Epithelial cell of proximal tubule (primary cell): ENCODE measurements around the gene COPE. TPM values are rescaled to one million over a fixed set of nuclear protein-coding genes. Genes with fewer than 3 reads are reported as not detected.
A peak's percentile ranks its signal among the peaks of the same experiment; 100 is the strongest.

Experiments
- DNase-seq: peaks from one replicate; pipeline ENCODE4 v3.0.0-alpha.2; 2011; ENCODE audit warnings: low read depth
- H3K4me3 ChIP-seq: 2 replicates; pipeline ENCODE4 v1.5.1; 2011; ENCODE audit warnings: low read depth, mild to moderate bottlenecking, low read length
- CTCF ChIP-seq: conservative IDR thresholded peaks from 2 replicates; pipeline ENCODE4 v1.5.1; 2012; ENCODE audit warnings: low read depth, mild to moderate bottlenecking, low read length
- total RNA-seq: library from RNA; depleted of rRNA; stranded (reverse); fragments of >200 nt; gene quantifications from 2 replicates; pipeline ENCODE4 v1.2.3, GENCODE V29; 2015

The COPE gene
- total RNA-seq, 1 donor from 2014 or later: 312 TPM

DNA sequence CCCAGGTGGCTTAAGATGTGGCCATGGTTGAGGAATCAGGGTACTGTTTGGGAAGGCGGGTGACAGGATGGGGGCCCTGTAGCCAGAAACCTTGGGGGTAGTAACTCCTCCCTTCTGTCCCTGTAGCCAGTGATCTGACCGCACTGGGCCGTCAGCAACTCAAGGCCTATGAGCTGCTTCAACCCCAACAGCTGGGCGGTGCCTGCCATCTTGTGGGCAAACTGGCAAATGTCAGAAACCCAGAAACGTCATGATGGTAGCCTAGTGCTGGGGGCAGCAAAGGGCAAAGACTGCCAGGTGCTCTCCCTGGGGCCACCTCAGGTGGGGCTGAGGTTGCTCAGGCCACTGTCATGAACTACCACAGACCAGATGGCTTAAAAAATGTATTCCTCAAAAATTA is 3.5 kb downstream of the COPE start:
- peak; percentile 57 for TF ChIP-seq CTCF
- DNase-seq: no peak
- H3K4me3 ChIP-seq: no peak overlapping the region

DNA sequence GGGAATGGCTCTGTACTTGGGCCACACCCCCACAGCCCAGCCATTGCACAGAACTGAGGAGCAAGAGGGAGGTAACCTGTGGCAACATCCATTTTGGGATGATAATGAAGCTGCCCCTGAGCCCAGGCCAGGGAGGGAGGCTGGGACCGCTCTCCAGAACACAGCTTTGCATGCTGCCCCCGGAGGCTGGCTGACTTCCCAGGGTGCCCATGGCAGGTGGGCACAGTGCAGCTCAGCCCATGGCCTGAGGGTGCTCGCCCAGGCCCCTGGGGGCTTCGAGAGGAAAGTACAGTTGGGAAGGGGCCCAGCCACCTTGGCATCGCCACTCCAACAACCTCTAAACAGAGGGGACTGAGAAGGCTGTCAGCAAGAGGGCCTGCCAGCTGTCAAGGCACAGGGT is 5.7 kb downstream of the COPE start:
- no peak for TF ChIP-seq CTCF
- no peak overlapping the region for H3K4me3 ChIP-seq
- no peak for DNase-seq

DNA sequence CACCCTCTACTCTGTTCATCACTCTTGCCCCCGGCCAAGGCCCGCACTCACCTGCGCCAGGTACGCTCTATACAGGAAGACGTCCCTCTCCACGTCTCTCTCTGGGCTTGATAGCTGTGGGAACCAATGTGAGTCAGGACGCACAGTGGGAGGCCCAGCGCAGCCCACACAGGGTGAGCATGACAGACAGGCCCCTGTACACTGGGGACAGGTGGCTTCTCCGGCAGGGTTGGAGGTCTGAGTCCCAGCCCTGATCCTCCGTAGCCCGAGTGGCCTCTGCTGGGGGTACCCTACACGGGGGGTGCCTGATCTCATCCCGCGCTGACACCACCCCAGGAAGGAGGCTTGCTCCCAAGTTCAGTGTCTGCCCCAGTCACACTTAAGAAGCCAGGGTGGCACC is 6.3 kb downstream of the COPE start:
- no peak for DNase-seq
- H3K4me3 ChIP-seq: no peak overlapping the region
- TF ChIP-seq CTCF: no peak

DNA sequence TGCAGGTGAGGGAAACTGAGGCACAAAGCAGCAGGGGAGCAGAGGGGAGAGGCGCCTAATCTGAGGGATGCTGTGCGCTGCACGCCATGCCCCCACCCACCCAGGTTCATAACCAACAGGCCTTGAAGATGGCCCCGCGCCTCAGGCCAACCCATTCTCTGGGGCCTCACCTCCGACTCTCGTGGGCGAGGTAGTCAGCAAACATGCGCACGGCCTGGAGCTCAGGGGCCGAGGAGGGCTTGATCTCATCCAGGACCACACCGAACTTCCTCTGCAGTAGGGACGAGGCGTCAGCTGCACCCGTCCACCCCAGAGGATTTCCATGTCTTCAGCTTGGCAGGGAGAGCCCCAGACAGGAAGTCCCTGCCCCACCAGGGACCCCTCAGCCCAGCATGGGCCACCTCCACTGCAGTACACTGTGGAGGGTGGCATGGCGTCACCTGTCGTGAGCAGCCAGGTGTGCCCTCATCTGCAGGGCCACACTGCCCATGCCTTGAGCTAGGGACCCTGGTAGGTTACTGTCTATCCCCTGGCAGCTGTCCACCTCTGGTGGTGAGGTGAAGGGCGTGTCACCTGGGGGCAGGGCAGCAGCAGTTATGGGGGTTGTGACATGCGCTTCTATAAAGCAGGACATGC is 8.3 kb downstream of the COPE start:
- H3K4me3 ChIP-seq: no peak overlapping the region
- no peak for TF ChIP-seq CTCF
- DNase-seq: no peak

DNA sequence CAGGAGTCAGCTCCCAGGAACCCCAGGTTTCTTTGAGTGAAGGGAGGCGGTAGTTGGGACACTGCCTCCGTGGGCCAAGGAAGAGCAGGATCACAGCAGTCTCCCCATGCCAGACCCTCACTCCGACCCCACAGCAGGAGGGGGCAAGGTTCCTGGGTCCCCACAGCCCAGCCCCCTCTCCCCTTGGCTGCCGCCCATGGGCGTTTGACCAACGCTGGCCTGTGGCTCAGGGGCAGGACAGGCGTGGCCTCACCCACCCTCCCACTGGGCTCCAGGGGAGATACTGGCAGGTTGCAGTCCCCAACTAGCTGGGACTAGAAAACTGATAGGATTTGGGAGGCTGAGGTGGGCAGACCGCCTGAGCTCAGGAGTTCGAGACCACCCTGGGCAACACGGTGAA is 9.2 kb downstream of the COPE start:
- no peak for DNase-seq
- H3K4me3 ChIP-seq: no peak overlapping the region
- TF ChIP-seq CTCF: no peak

DNA sequence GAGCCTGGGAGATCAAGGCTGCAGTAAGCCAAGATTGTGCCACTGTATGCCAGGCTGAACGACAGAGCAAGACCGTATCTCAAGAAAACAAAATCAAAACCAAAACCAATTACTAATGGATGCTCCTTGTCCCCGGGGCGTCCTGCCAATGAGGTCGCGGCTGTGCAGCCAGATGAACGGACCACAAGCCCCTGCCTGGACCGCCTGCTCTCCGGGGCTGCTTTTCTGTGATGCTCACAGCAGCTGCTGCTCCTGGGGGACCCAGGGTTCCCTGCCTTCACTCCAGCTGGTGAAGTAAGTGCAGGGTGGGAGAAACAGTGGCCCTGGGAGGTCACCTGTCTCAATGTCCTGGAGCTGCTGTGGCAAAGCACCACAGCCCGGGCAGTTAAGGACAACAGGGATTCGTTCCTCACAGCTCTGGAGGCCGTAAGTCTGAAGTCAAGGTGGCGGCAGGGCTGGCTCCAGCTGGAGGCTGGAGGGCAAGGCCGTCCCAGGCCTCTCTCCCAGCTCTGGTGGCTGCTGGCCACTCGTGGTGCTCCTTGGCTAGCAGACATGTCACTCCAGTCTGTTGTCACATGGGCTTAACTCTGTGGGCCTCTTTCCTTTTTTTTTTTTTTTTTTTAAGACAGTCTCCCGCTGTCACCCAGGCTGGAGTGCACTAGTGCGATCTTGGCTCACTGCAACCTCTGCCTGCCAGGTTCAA is 10.1 kb downstream of the COPE start:
- TF ChIP-seq CTCF: no peak
- H3K4me3 ChIP-seq: no peak overlapping the region
- no peak for DNase-seq
